Measurements from ENCODE around the gene WDR87. TPM values are rescaled to one million over a fixed set of nuclear protein-coding genes. Genes with fewer than 3 reads are reported as not detected.

Gene WDR87
- total and polyA plus RNA-seq, 9 of the 15 experiments (the other 6 are each of a cell fraction or from before 2014, with no cell fraction given) = not detected

DNA sequence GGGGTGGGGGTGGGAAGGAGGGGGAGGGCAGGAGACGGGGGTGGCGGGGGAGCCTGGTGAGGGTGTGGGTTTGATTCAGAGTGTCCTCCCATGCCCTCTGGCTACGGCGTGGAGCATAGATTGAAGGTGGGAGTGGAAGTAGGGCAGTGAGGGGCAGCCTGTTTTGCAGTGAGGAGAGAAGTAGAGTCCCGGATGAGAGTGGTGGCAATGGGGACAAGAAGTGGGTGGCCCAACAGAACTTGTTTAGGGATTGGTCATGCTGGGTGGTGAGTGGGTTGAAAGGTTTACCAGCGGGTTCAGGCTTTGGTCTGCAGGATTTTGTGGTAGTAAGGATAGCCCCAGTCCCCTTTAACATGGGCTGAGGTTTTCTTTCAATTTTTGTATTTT, 36.1 kb upstream of the WDR87 start:
- no peak for DNase-seq (ENCODE audit: extremely low read depth in 1 of 4, low spot score in 3 of 4)
- no peak overlapping the region for H3K9ac ChIP-seq (ENCODE audit: insufficient read depth in 1 of 2, low read depth in 2 of 2, low read length in 2 of 2)
- no peak for FAIRE-seq
- no peak overlapping the region for H3K27ac ChIP-seq (ENCODE audit: extremely low read depth, low read depth, low read length)
- peaks cover 8 to 10% of the 10 kb centered on the region in 2 experiments; a peak in 2 of 5 replicates for H3K4me1 ChIP-seq (replicated peaks in 1 of 2; ENCODE audit: control insufficient read depth in 2 of 2, insufficient read depth in 2 of 2, low read length in 2 of 2)
- H4K20me1 ChIP-seq (replicated peaks; ENCODE audit: control insufficient read depth, insufficient read depth, low read length) = no peaks in the 10 kb centered on the region; the same call in 1 of the 2 replicates
- no peak overlapping the region for H3K4me3 ChIP-seq
- POLR2A ChIA-PET = interaction anchor here (1.0 to 1.5 kb wide), 2 partner anchors 11 to 13 kb away, joined by 5 to 6 read pairs; no protein-coding TSS in a partner anchor
- no TSS peak for BruUV-seq (replicated peaks)
- no peaks in the 10 kb centered on the region for H3K9me3 ChIP-seq (replicated peaks; ENCODE audit: control insufficient read depth, insufficient read depth, low read depth, low read length)
- in situ Hi-C loops (cut with MboI) (no loop called here), intact Hi-C loops (cut with micrococcal nuclease) (no loop called here)
- ATAC-seq = no peak
- H3K36me3 ChIP-seq (ENCODE audit: control insufficient read depth, insufficient read depth, low read length) = no peaks in the 10 kb centered on the region
- CTCF ChIA-PET (ENCODE audit: low intra/inter-chr PET ratio) = no interaction called here
- no peaks in the 10 kb centered on the region for H3K79me2 ChIP-seq (ENCODE audit: control insufficient read depth, insufficient read depth, low read length)
- no peak overlapping the region for H3K4me2 ChIP-seq (ENCODE audit: insufficient read depth, low read length)
- WGBS (ENCODE audit: insufficient coverage, low coverage, missing lambda C conversion rate) = 67% methylated on average over 3 of the region's 6 CpGs
- H3K27me3 ChIP-seq (ENCODE audit: control insufficient read depth in 2 of 2, insufficient read depth in 2 of 2, low read length in 2 of 2) = no peaks in the 10 kb centered on the region
- no peak overlapping the region for H2AFZ ChIP-seq (ENCODE audit: low read depth, low read length)
- no peaks in the 10 kb centered on the region for H3K9me1 ChIP-seq (ENCODE audit: control insufficient read depth, insufficient read depth, low read length)
- TF ChIP-seq SP2 (IDR thresholded peaks at IDR 0.05; ENCODE audit: extremely low read depth, low read depth, low read length, poor library complexity, severe bottlenecking) (no peak), TCF3 (CRISPR knock-in tag; IDR thresholded peaks at IDR 0.05) (no peak), HMG20B (CRISPR knock-in tag; IDR thresholded peaks at IDR 0.05) (no peak), EHMT2 (IDR thresholded peaks at IDR 0.05) (no peak), NCOA4 (IDR thresholded peaks at IDR 0.05; ENCODE audit: partially characterized antibody) (no peak), BDP1 (IDR thresholded peaks at IDR 0.05; ENCODE audit: insufficient read depth, insufficient read length) (no peak), SRSF7 (optimal IDR thresholded peaks at IDR 0.05; ENCODE audit: low read depth, low read length) (no peak), ZKSCAN8 (CRISPR knock-in tag; IDR thresholded peaks at IDR 0.05) (no peak), HEY1 (CRISPR knock-in tag; IDR thresholded peaks at IDR 0.05; ENCODE audit: borderline replicate concordance) (no peak), PTRF (tag; IDR thresholded peaks at IDR 0.05) (no peak)
- TF ChIP-seq, protein P1, sequence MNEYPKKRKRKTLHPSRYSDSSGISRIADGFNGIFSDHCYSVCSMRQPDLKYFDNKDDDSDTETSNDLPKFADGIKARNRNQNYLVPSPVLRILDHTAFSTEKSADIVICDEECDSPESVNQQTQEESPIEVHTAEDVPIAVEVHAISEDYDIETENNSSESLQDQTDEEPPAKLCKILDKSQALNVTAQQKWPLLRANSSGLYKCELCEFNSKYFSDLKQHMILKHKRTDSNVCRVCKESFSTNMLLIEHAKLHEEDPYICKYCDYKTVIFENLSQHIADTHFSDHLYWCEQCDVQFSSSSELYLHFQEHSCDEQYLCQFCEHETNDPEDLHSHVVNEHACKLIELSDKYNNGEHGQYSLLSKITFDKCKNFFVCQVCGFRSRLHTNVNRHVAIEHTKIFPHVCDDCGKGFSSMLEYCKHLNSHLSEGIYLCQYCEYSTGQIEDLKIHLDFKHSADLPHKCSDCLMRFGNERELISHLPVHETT (CRISPR knock-in tag; conservative IDR thresholded peaks at IDR 0.05 in 1 of 2, IDR thresholded peaks at IDR 0.05 in 1 of 2) = no peak
- TF ChIP-seq, protein P2, sequence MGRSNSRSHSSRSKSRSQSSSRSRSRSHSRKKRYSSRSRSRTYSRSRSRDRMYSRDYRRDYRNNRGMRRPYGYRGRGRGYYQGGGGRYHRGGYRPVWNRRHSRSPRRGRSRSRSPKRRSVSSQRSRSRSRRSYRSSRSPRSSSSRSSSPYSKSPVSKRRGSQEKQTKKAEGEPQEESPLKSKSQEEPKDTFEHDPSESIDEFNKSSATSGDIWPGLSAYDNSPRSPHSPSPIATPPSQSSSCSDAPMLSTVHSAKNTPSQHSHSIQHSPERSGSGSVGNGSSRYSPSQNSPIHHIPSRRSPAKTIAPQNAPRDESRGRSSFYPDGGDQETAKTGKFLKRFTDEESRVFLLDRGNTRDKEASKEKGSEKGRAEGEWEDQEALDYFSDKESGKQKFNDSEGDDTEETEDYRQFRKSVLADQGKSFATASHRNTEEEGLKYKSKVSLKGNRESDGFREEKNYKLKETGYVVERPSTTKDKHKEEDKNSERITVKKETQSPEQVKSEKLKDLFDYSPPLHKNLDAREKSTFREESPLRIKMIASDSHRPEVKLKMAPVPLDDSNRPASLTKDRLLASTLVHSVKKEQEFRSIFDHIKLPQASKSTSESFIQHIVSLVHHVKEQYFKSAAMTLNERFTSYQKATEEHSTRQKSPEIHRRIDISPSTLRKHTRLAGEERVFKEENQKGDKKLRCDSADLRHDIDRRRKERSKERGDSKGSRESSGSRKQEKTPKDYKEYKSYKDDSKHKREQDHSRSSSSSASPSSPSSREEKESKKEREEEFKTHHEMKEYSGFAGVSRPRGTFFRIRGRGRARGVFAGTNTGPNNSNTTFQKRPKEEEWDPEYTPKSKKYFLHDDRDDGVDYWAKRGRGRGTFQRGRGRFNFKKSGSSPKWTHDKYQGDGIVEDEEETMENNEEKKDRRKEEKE (IDR thresholded peaks at IDR 0.05; ENCODE audit: borderline replicate concordance in 1 of 2, control insufficient read depth in 1 of 2, low read depth in 2 of 2, low read length in 1 of 2) = no peak
- TF ChIP-seq, protein P3, sequence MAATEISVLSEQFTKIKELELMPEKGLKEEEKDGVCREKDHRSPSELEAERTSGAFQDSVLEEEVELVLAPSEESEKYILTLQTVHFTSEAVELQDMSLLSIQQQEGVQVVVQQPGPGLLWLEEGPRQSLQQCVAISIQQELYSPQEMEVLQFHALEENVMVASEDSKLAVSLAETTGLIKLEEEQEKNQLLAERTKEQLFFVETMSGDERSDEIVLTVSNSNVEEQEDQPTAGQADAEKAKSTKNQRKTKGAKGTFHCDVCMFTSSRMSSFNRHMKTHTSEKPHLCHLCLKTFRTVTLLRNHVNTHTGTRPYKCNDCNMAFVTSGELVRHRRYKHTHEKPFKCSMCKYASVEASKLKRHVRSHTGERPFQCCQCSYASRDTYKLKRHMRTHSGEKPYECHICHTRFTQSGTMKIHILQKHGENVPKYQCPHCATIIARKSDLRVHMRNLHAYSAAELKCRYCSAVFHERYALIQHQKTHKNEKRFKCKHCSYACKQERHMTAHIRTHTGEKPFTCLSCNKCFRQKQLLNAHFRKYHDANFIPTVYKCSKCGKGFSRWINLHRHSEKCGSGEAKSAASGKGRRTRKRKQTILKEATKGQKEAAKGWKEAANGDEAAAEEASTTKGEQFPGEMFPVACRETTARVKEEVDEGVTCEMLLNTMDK (IDR thresholded peaks at IDR 0.05; ENCODE audit: borderline replicate concordance, insufficient read depth, low read depth, low read length, poor library complexity, severe bottlenecking) = no peak
- TF ChIP-seq, protein P4, sequence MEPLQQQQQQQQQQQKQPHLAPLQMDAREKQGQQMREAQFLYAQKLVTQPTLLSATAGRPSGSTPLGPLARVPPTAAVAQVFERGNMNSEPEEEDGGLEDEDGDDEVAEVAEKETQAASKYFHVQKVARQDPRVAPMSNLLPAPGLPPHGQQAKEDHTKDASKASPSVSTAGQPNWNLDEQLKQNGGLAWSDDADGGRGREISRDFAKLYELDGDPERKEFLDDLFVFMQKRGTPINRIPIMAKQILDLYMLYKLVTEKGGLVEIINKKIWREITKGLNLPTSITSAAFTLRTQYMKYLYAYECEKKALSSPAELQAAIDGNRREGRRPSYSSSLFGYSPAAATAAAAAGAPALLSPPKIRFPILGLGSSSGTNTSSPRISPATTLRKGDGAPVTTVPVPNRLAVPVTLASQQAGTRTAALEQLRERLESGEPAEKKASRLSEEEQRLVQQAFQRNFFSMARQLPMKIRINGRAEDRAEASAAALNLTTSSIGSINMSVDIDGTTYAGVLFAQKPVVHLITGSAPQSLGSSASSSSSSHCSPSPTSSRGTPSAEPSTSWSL (CRISPR knock-in tag; IDR thresholded peaks at IDR 0.05; ENCODE audit: borderline replicate concordance) = no peak

All from K562 (cell line).